Measurements from ENCODE around the gene AP1S2. TPM values are rescaled to one million over a fixed set of nuclear protein-coding genes. Genes with fewer than 3 reads are reported as not detected.

Gene AP1S2
- total RNA-seq, 1 experiment from 2014 or later, result 10.8 TPM

DNA sequence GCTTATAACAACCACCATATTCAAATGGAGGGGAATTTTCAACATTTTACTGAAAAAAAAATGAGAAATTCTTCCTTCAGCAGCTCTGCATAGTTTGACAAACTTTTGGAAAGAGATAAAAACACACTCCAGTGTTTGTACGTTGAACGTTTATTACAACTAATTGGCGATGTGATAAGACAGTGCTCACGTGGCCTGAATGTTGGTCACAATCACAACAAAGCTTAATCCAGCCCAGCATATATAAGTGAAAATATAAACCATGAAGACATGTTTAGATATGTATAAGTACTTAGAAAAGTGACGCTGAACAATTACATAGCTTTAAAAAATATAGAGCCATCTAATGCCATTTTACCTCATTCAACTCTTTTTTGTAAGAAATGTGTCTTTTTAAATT, 28.7 kb downstream of the AP1S2 start:
- Histone ChIP-seq H3K4me3 (no peak overlapping the region), H3K27me3 (no peaks in the 10 kb centered on the region), H3K36me3 (no peaks in the 10 kb centered on the region), H3K9me3 (no peaks in the 10 kb centered on the region)
- no peak for DNase-seq

DNA sequence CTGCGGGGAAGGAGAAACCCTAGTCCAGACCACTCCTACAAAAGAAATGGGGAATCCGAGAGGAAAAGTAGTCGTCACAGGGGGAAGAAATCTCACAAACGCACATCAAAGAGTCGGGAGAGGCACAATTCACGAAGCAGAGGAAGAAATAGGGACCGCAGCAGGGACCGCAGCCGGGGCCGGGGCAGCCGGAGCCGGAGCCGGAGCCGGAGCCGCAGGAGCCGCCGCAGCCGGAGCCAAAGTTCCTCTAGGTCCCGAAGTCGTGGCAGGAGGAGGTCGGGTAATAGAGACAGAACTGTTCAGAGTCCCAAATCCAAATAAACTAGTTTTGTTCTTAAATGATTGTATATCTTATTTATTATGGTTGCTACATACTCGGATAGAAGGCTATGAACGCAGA, 31.7 kb downstream of the AP1S2 start:
- Histone ChIP-seq H3K4me3 (no peak overlapping the region), H3K36me3 (no peaks in the 10 kb centered on the region), H3K9me3 (no peaks in the 10 kb centered on the region), H3K27me3 (no peaks in the 10 kb centered on the region)
- DNase-seq, result no peak

- Histone ChIP-seq H3K9me3 (no peaks in the 10 kb centered on the region), H3K27me3 (no peaks in the 10 kb centered on the region), H3K36me3 (no peaks in the 10 kb centered on the region), H3K4me3 (no peak overlapping the region)
- no peak for DNase-seq
These were observed 34.2 kb downstream of the AP1S2 start for GRCh38 chrX:15820106-15821073.

DNA sequence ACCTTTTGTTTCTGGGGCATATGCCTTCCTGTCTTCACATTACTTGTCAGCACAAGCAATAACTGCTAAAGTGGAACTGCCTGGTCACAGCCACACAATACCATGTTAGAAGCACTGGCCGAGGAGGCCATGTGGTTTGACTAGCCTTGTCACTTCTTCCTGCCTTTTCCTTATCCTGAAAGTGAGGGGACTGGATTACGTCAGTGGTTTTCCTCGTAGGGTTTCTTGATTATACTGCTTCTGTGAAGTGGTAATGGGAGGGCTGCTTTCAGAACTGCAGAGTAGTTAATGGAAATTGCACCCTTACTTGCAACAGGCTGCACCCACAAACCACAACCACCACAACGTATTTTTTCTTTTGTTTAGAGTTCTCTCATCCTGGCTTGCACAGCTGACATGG, 37.7 kb downstream of the AP1S2 start:
- Histone ChIP-seq H3K9me3 (no peaks in the 10 kb centered on the region), H3K27me3 (no peaks in the 10 kb centered on the region), H3K4me3 (no peak overlapping the region), H3K36me3 (no peaks in the 10 kb centered on the region)
- DNase-seq, result no peak

DNA sequence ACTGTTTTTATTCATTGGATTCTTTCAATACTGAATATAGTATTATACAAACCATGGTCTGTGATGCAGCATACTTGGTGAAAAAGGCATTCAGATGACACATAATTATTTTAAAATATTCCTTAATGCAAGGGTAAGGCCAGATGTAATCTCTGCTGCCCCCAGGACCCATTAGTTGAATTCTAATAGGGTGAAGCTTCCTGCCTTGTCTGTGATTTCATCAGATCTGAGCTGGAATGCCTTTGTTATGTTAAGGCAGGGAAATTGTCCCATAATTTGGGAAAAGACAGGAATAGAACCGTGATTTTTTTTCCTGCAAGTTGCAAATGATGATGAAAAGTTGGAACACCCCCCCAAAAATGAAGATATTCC, 38.2 kb downstream of the AP1S2 start:
- no peaks in the 10 kb centered on the region for H3K9me3 ChIP-seq
- H3K4me3 ChIP-seq, result no peak overlapping the region
- no peaks in the 10 kb centered on the region for H3K36me3 ChIP-seq
- DNase-seq, result no peak
- no peaks in the 10 kb centered on the region for H3K27me3 ChIP-seq

- Histone ChIP-seq H3K9me3 (no peaks in the 10 kb centered on the region), H3K4me3 (no peak overlapping the region), H3K27me3 (no peaks in the 10 kb centered on the region), H3K36me3 (no peaks in the 10 kb centered on the region)
- no peak for DNase-seq
These were observed 38.7 kb downstream of the AP1S2 start for GRCh38 chrX:15815779-15816437.

GRCh38 chrX:15814771-15815365, 39.7 kb downstream of the AP1S2 start:
- no peak for DNase-seq
- Histone ChIP-seq H3K27me3 (no peaks in the 10 kb centered on the region), H3K36me3 (no peaks in the 10 kb centered on the region; the same call in 1 of the 2 replicates), H3K4me3 (no peak overlapping the region), H3K9me3 (no peaks in the 10 kb centered on the region)

- H3K9me3 ChIP-seq, result no peaks in the 10 kb centered on the region
These were observed 41.2 kb downstream of the AP1S2 start for GRCh38 chrX:15813416-15813815.

GRCh38 chrX:15812192-15812938, 42.2 kb downstream of the AP1S2 start:
- H3K4me3 ChIP-seq, result no peak overlapping the region
- no peak for DNase-seq
- H3K36me3 ChIP-seq, result no peaks in the 10 kb centered on the region; the same call in none of the 2 replicates
- H3K27me3 ChIP-seq, result no peaks in the 10 kb centered on the region
- H3K9me3 ChIP-seq, result no peaks in the 10 kb centered on the region

More at GRCh38 chrX:15813416-15813815, 41.2 kb downstream of the AP1S2 start:
- DNase-seq, result no peak
- no peaks in the 10 kb centered on the region for H3K27me3 ChIP-seq
- no peaks in the 10 kb centered on the region; the same call in none of the 2 replicates for H3K36me3 ChIP-seq
- no peak overlapping the region for H3K4me3 ChIP-seq

GRCh38 chrX:15808254-15808653, 46.4 kb downstream of the AP1S2 start:
- DNase-seq, result no peak
- no peaks in the 10 kb centered on the region for H3K27me3 ChIP-seq
- no peaks in the 10 kb centered on the region; the same call in none of the 2 replicates for H3K36me3 ChIP-seq

DNA sequence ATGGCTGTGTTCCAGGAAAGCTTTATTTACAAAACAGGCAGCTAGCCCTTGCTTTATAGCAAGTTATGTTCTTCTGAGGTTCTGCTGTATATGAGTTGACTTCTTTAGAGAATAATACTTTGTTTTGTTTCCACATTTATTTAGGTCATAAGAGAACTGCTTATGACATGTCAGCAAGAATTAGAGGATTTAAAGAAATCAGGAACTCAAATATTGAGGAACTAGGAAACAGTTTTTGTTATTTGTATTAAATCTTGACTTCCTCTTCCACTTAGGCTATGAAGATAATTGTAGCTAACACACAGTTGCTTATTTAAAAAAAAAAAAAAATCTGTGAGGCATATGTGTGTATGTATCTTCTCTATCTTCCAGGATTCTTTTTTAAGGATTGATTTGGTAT, 50.0 kb downstream of the AP1S2 start:
- no peaks in the 10 kb centered on the region for H3K9me3 ChIP-seq
- no peak overlapping the region for H3K4me3 ChIP-seq
- DNase-seq, result no peak
- no peaks in the 10 kb centered on the region for H3K27me3 ChIP-seq
- H3K36me3 ChIP-seq, result no peaks in the 10 kb centered on the region; the same call in 1 of the 2 replicates

More at GRCh38 chrX:15808254-15808653, 46.4 kb downstream of the AP1S2 start:
- H3K4me3 ChIP-seq, result no peak overlapping the region
- no peaks in the 10 kb centered on the region for H3K9me3 ChIP-seq

GRCh38 chrX:15797707-15798106, 56.9 kb downstream of the AP1S2 start:
- Histone ChIP-seq H3K4me3 (no peak overlapping the region), H3K36me3 (no peaks in the 10 kb centered on the region; the same call in none of the 2 replicates), H3K9me3 (no peaks in the 10 kb centered on the region), H3K27me3 (no peaks in the 10 kb centered on the region)
- DNase-seq, result no peak

DNA sequence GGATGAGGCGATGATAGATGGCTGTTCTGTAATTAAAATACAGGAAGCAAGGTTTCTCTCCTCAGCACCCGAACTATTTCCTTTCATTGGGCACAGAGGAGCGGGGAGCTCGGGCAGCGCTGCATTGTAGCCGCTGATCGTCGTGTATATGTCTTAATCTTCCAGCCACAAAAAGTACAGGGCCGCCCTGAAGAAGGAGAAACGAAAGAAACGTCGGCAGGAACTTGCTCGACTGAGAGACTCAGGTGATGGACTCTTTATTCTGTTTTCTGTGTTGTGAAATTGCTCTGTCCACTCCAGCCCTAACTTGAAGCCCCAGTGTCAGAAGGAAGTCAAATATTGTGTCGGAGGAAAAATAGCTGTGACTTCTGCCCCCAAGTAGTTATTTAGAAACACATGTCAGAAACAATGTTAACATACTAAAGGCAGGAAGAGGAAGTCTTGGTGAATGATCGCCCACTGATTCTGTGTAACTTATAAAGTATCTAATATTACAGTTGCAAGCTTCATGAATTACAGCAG, 63.8 kb downstream of the AP1S2 start:
- H3K9me3 ChIP-seq, result no peaks in the 10 kb centered on the region
- peak overlapping the region; percentile 86 for H3K4me3 ChIP-seq
- H3K27me3 ChIP-seq, result no peaks in the 10 kb centered on the region
- no peak for DNase-seq
- no peaks in the 10 kb centered on the region; the same call in 1 of the 2 replicates for H3K36me3 ChIP-seq

GRCh38 chrX:15789979-15790768, 64.4 kb downstream of the AP1S2 start, which contains the start of gene ZRSR2:
Gene ZRSR2, plus strand, starts transcription at chrX:15790484. Its CDS starts 12 bp downstream, at chrX:15790496.
- H3K27me3 ChIP-seq, result no peaks in the 10 kb centered on the region
- no peaks in the 10 kb centered on the region for H3K9me3 ChIP-seq
- no peaks in the 10 kb centered on the region; the same call in 1 of the 2 replicates for H3K36me3 ChIP-seq
- peak within 1 kb of the TSS; percentile 86 for H3K4me3 ChIP-seq
- DNase-seq, result peak; percentile 83

DNA sequence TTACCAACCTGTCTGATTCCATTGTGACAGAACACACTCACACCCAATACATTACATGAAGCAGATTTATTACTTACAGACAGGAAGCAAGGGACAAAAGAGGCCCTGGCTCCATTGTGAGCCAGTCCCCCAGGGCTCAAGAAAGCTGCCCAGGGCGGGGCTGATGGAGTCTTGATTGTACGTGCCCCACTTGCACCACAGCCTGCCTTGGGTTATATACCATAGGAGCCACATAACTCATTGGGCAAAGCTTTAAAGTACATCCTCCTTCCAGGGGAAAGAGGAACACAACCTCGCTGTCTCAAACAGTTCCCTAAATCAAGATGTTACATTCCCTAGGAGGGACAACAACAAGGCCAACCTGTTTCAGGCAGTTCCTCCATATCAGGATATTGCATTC, 67.7 kb downstream of the AP1S2 start:
- H3K27me3 ChIP-seq, result no peaks in the 10 kb centered on the region
- H3K36me3 ChIP-seq, result no peaks in the 10 kb centered on the region
- H3K4me3 ChIP-seq, result no peak overlapping the region
- no peak for DNase-seq
- H3K9me3 ChIP-seq, result no peaks in the 10 kb centered on the region

Measured in MG63 (cell line).